HepG2 (cell line): ENCODE results near the gene RIPOR3. TPM values are rescaled to one million over a fixed set of nuclear protein-coding genes. Genes with fewer than 3 reads are reported as not detected.

Experiments
- ATAC-seq: fragments of 200-7000 bp; cut with Tn5 transposase; 3 replicates; pipeline ENCODE4 v1.9.1; 2020; ENCODE audit warnings: mild to moderate bottlenecking, moderate library complexity
- BruUV-seq: library from RNA; stranded (reverse); fragments of 400-500 nt; replicated peaks from 2 replicates; lab custom pipeline; 2021; lab: Mats Ljungman, UMichigan
- CTCF ChIA-PET: fragments of 300-600 bp; formaldehyde crosslinking; extraction: SDS; loops from one replicate; lab custom pipeline; 2021; ENCODE audit warnings: low total read pairs, inconsistent platforms, low intra/inter-chr PET ratio; lab: Yijun Ruan, JAX
- POLR2A ChIA-PET: fragments of 350-600 bp; sonication (Branson Sonifier 250); formaldehyde crosslinking; loops from one replicate; lab custom pipeline; 2020; ENCODE audit warnings: antibody characterized with exemption, inconsistent platforms; lab: Yijun Ruan, JAX
- DNase-seq: peaks from one replicate; pipeline ENCODE4 v3.0.0-alpha.2; 2015; ENCODE audit warnings: low spot score
- FAIRE-seq: peaks from 3 replicates; lab custom pipeline; 2011; peaks lifted over from hg19 to GRCh38; lab: Jason Lieb, UNC
- H2AFZ ChIP-seq: one replicate; pipeline ENCODE4 v1.6.1; 2011; ENCODE audit warnings: low read length, inconsistent platforms
- H3K27ac ChIP-seq: fragments of 300-600 bp; 3 replicates; pipeline ENCODE4 v1.8.0; 2011; ENCODE audit warnings: mixed run types, mild to moderate bottlenecking, mixed read lengths, low read length, inconsistent platforms; ENCODE audit not compliant: insufficient read depth; ENCODE audit errors: extremely low read length
- H3K27me3 ChIP-seq, 2 experiments: fragments of 200-600 bp in 1 of 2; 2 replicates in 1 of 2; 3 replicates in 1 of 2; pipeline versions ENCODE4 v1.6.0 to v1.8.0; 2011; ENCODE audit warnings: low read length in 2 of 2, mild to moderate bottlenecking in 2 of 2, moderate library complexity in 2 of 2, inconsistent platforms in 1 of 2; ENCODE audit not compliant: insufficient read depth in 2 of 2, control insufficient read depth in 1 of 2
- H3K36me3 ChIP-seq, 2 experiments: fragments of 200-600 bp in 1 of 2; replicated peaks in 1 of 2; 2 replicates in 1 of 2; 3 replicates in 1 of 2; pipeline versions ENCODE4 v1.5.1 to v1.8.0; 2011; ENCODE audit warnings: low read length in 2 of 2, inconsistent platforms in 1 of 2; ENCODE audit not compliant: insufficient read depth in 2 of 2, control insufficient read depth in 1 of 2
- H3K4me1 ChIP-seq: 2 replicates; pipeline ENCODE4 v1.5.1; 2012; ENCODE audit warnings: low read length, inconsistent platforms; ENCODE audit not compliant: insufficient read depth
- H3K4me2 ChIP-seq: 2 replicates; pipeline ENCODE4 v1.6.0; 2011; ENCODE audit warnings: low read depth, low read length, inconsistent platforms
- H3K4me3 ChIP-seq, 3 experiments: fragments of 200-600 bp in 1 of 3; sonication (generic), shearing (Covaris generic) in 1 of 3; replicated peaks in 1 of 3; 2 replicates each; pipeline ENCODE4 v1.5.1; 2011 to 2016; ENCODE audit warnings: low read length in 3 of 3, inconsistent platforms in 2 of 3, low read depth in 2 of 3, mild to moderate bottlenecking in 2 of 3, control low read depth in 1 of 3, mixed read lengths in 1 of 3; ENCODE audit not compliant: insufficient read depth in 1 of 3
- H3K79me2 ChIP-seq: one replicate; pipeline ENCODE4 v1.6.1; 2011; ENCODE audit warnings: low read length, inconsistent platforms; ENCODE audit not compliant: insufficient read depth
- H3K9ac ChIP-seq: 2 replicates; pipeline ENCODE4 v1.6.0; 2011; ENCODE audit warnings: mild to moderate bottlenecking, low read depth, low read length, inconsistent platforms; ENCODE audit not compliant: insufficient read depth
- H3K9me3 ChIP-seq: 2 replicates; pipeline ENCODE4 v1.5.1; 2012; ENCODE audit warnings: mild to moderate bottlenecking, low read length
- H4K20me1 ChIP-seq: 2 replicates; pipeline ENCODE4 v1.6.0; 2011; ENCODE audit warnings: inconsistent platforms, mild to moderate bottlenecking, low read length, moderate library complexity; ENCODE audit not compliant: insufficient read depth
- CTCF ChIP-seq: sonication (generic); formaldehyde crosslinking; IDR thresholded peaks from 2 replicates; pipeline ENCODE4 v1.5.0; 2020; ENCODE audit warnings: mild to moderate bottlenecking, missing genetic modification reagents, moderate library complexity
- HHEX ChIP-seq: IDR thresholded peaks from 2 replicates; pipeline ENCODE4 v1.6.1; 2016; ENCODE audit warnings: control low read depth
- MYNN ChIP-seq: sonication (generic); formaldehyde crosslinking; IDR thresholded peaks from 2 replicates; pipeline ENCODE4 v1.4.0; 2020; ENCODE audit warnings: mild to moderate bottlenecking, low read depth, missing genetic modification reagents
- PHF21A ChIP-seq: sonication (generic); formaldehyde crosslinking; IDR thresholded peaks from 2 replicates; pipeline ENCODE4 v1.5.0; 2020; ENCODE audit warnings: mild to moderate bottlenecking, missing genetic modification reagents
- SMC3 ChIP-seq: IDR thresholded peaks from 2 replicates; pipeline ENCODE4 v1.6.1; 2011; ENCODE audit warnings: low read length, improper control_type of control experiment
- STAG1 ChIP-seq: sonication (generic); formaldehyde crosslinking; IDR thresholded peaks from 2 replicates; pipeline ENCODE4 v1.4.0; 2020; ENCODE audit warnings: missing genetic modification reagents
- TFDP1 ChIP-seq: IDR thresholded peaks from 2 replicates; pipeline ENCODE4 v1.6.1; 2016; ENCODE audit warnings: missing compliant biosample characterization, missing genetic modification reagents, borderline replicate concordance
- ZBTB33 ChIP-seq: sonication (generic); formaldehyde crosslinking; IDR thresholded peaks from 2 replicates; pipeline ENCODE4 v1.4.0; 2020; ENCODE audit warnings: missing genetic modification reagents
- ZBTB39 ChIP-seq: sonication (generic); formaldehyde crosslinking; IDR thresholded peaks from 2 replicates; pipeline ENCODE4 v1.5.0; 2020; ENCODE audit warnings: missing genetic modification reagents
- ZMYM3 ChIP-seq: sonication (generic); formaldehyde crosslinking; IDR thresholded peaks from 2 replicates; pipeline ENCODE4 v1.5.1; 2020; ENCODE audit warnings: mild to moderate bottlenecking, missing genetic modification reagents
- ZNF33A ChIP-seq: sonication (generic); formaldehyde crosslinking; IDR thresholded peaks from 2 replicates; pipeline ENCODE4 v1.5.1; 2020; ENCODE audit warnings: missing genetic modification reagents, mild to moderate bottlenecking, moderate library complexity, borderline replicate concordance
- ZNF629 ChIP-seq: sonication (generic); formaldehyde crosslinking; conservative IDR thresholded peaks from 2 replicates; pipeline ENCODE4 v1.5.0; 2020; ENCODE audit warnings: missing genetic modification reagents
- ZNF7 ChIP-seq: IDR thresholded peaks from 2 replicates; pipeline ENCODE4 v1.6.1; 2016; ENCODE audit warnings: missing biosample characterization, missing genetic modification reagents
- ZNF784 ChIP-seq: sonication (generic); formaldehyde crosslinking; IDR thresholded peaks from 2 replicates; pipeline ENCODE4 v1.5.1; 2020; ENCODE audit warnings: missing genetic modification reagents, mild to moderate bottlenecking, borderline replicate concordance
- WGBS: methylation state at CpG from one replicate; pipeline ENCODE4 v1.1.6; 2017; ENCODE audit warnings: low lambda C conversion rate; 5-methylcytosine and 5-hydroxymethylcytosine counted together
- in situ Hi-C: cut with HindIII; loops from 2 replicates; pipeline ENCODE4 v1.10.0; 2017; ENCODE audit warnings: low pct_unique_long_range_greater_than_20kb; ENCODE audit not compliant: extremely low pct_ligation_motif_present
- intact Hi-C: fragments of 100-400 bp; cut with micrococcal nuclease; formaldehyde crosslinking; loops from one replicate; pipeline ENCODE4 v1.10.0; 2022; ENCODE audit not compliant: unreplicated experiment
- polyA plus RNA-seq, 8 experiments: library from polyadenylated mRNA; depleted of rRNA in 3 of 8; stranded (reverse) in 7 of 8; unstranded in 1 of 8; fragments of >200 nt; fragmentation: Illumina TruSeq in 4 of 8; extraction: Trizol in 4 of 8; gene quantifications; 2 replicates each; pipeline versions ENCODE4 v1.2.1 to v1.2.3, GENCODE V29; 2011 to 2016; ENCODE audit warnings: low read depth in 4 of 8, missing spikeins in 1 of 8, mixed read lengths in 1 of 8; ENCODE audit not compliant: insufficient read depth in 1 of 8
- total RNA-seq, 5 experiments: library from RNA; depleted of rRNA; stranded (reverse); fragments of >200 nt; fragmentation: Illumina TruSeq; extraction: Trizol; gene quantifications; 2 replicates each; pipeline ENCODE4 v1.2.3, GENCODE V29; 2016; ENCODE audit warnings: low read depth in 1 of 5

The RIPOR3 gene
- total and polyA plus RNA-seq, 2 of the 13 experiments (the other 11 are each of a cell fraction or from before 2014, with no cell fraction given): 0.18 TPM; not detected in 1

- peak; percentile 59 for TF ChIP-seq CTCF
- peak; percentile 96 for TF ChIP-seq ZNF629 (CRISPR knock-in tag)
- peak; percentile 93 for TF ChIP-seq ZMYM3
- peak; percentile 36; the same call in 1 of the 2 replicates for TF ChIP-seq SMC3
- no peak for TF ChIP-seq HHEX (CRISPR knock-in tag)
- no peak for TF ChIP-seq ZNF33A
- 0 out of 2 replicates have a peak, but pooled peaks have one; percentile 6 for TF ChIP-seq ZNF7 (CRISPR knock-in tag)
- peak; percentile 49 for TF ChIP-seq STAG1 (CRISPR knock-in tag)
Measured at GRCh38 chr20:50610212-50610718, 81.1 kb downstream of the RIPOR3 start (continued).

- ChIA-PET CTCF (interaction anchor here (1.1 kb wide), 1 partner anchor 423 kb away, joined by 3 read pairs; no protein-coding TSS in a partner anchor), POLR2A (no interaction called here)
- Histone ChIP-seq H3K9me3 (no peaks in the 10 kb centered on the region), H2AFZ (no peak overlapping the region), H3K36me3 (no peaks in the 10 kb centered on the region), H3K9ac (no peak overlapping the region), H3K4me1 (no peaks in the 10 kb centered on the region; the same call in 1 of the 2 replicates), H3K4me3 (no peak overlapping the region), H3K27ac (no peak overlapping the region), H4K20me1 (no peaks in the 10 kb centered on the region), H3K27me3 (peaks cover 7 to 11% of the 10 kb centered on the region in 2 experiments; a peak in 1 of 5 replicates), H3K79me2 (no peaks in the 10 kb centered on the region), H3K4me2 (no peak overlapping the region)
- no TSS peak for BruUV-seq
- TF ChIP-seq PHF21A: no peak
- no peak for TF ChIP-seq TFDP1
- no peak for TF ChIP-seq ZNF784 (CRISPR knock-in tag)
- TF ChIP-seq ZBTB33 (CRISPR knock-in tag): no peak
- TF ChIP-seq MYNN (CRISPR knock-in tag): no peak
- no peak for TF ChIP-seq ZBTB39
- no peak for DNase-seq
- 80% methylated on average over 20 of the region's 28 CpGs for whole genome bisulfite sequencing
- in situ Hi-C loops: no loop called here
- no peak for FAIRE-seq
- ATAC-seq: peak; percentile 11
- intact Hi-C loops: no loop called here
Measured at GRCh38 chr20:50609438-50609989, 81.8 kb downstream of the RIPOR3 start.
